HL-60 (cell line): Measurements from ENCODE around the gene KLF1.

Source experiments
- DNase-seq, 2 experiments: peaks; one replicate each; pipeline ENCODE4 v3.0.0-alpha.2; 2010 to 2020; ENCODE audit warnings: low read depth in 1 of 2, low spot score in 1 of 2
- H3K27ac ChIP-seq: fragments of 250-450 bp; sonication (Bioruptor Pico); replicated peaks from 2 replicates; pipeline ENCODE4 v1.5.1; 2020; ENCODE audit warnings: mild to moderate bottlenecking, moderate library complexity
- H3K27me3 ChIP-seq: fragments of 250-450 bp; sonication (Bioruptor Pico); 2 replicates; pipeline ENCODE4 v1.5.1; 2021; ENCODE audit warnings: mild to moderate bottlenecking, moderate library complexity; ENCODE audit not compliant: insufficient read depth, poor library complexity, severe bottlenecking
- H3K4me3 ChIP-seq: replicated peaks from 2 replicates; pipeline ENCODE4 v1.5.1; 2011; ENCODE audit warnings: mild to moderate bottlenecking, control low read depth, low read length; ENCODE audit not compliant: insufficient read depth
- GABPA ChIP-seq: IDR thresholded peaks from 2 replicates; pipeline ENCODE4 v1.6.1; 2012; ENCODE audit warnings: low read depth
- POLR2AphosphoS5 ChIP-seq: IDR thresholded peaks from 2 replicates; pipeline ENCODE4 v1.6.1; 2012; ENCODE audit warnings: low read depth
- SPI1 ChIP-seq: IDR thresholded peaks from 2 replicates; pipeline ENCODE4 v1.6.1; 2012; ENCODE audit warnings: low read depth, mild to moderate bottlenecking, borderline replicate concordance
- TF ChIP-seq, protein P1 (sequence below): IDR thresholded peaks from 2 replicates; pipeline ENCODE4 v1.6.1; 2012; ENCODE audit warnings: low read depth; ENCODE audit not compliant: insufficient replicate concordance
- TF ChIP-seq, protein P2 (sequence below): IDR thresholded peaks from one replicate; pipeline ENCODE4 v1.5.1; 2011; ENCODE audit warnings: low read length, control low read depth, inconsistent platforms; ENCODE audit not compliant: insufficient read depth

KLF1 gene

GRCh38 chr19:12873891-12874745 is 12.9 kb downstream of the KLF1 start:
- TF ChIP-seq POLR2AphosphoS5 (no peak), GABPA (no peak), SPI1 (no peak)
- TF ChIP-seq, protein P1, sequence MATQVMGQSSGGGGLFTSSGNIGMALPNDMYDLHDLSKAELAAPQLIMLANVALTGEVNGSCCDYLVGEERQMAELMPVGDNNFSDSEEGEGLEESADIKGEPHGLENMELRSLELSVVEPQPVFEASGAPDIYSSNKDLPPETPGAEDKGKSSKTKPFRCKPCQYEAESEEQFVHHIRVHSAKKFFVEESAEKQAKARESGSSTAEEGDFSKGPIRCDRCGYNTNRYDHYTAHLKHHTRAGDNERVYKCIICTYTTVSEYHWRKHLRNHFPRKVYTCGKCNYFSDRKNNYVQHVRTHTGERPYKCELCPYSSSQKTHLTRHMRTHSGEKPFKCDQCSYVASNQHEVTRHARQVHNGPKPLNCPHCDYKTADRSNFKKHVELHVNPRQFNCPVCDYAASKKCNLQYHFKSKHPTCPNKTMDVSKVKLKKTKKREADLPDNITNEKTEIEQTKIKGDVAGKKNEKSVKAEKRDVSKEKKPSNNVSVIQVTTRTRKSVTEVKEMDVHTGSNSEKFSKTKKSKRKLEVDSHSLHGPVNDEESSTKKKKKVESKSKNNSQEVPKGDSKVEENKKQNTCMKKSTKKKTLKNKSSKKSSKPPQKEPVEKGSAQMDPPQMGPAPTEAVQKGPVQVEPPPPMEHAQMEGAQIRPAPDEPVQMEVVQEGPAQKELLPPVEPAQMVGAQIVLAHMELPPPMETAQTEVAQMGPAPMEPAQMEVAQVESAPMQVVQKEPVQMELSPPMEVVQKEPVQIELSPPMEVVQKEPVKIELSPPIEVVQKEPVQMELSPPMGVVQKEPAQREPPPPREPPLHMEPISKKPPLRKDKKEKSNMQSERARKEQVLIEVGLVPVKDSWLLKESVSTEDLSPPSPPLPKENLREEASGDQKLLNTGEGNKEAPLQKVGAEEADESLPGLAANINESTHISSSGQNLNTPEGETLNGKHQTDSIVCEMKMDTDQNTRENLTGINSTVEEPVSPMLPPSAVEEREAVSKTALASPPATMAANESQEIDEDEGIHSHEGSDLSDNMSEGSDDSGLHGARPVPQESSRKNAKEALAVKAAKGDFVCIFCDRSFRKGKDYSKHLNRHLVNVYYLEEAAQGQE: no peak
- TF ChIP-seq, protein P2, sequence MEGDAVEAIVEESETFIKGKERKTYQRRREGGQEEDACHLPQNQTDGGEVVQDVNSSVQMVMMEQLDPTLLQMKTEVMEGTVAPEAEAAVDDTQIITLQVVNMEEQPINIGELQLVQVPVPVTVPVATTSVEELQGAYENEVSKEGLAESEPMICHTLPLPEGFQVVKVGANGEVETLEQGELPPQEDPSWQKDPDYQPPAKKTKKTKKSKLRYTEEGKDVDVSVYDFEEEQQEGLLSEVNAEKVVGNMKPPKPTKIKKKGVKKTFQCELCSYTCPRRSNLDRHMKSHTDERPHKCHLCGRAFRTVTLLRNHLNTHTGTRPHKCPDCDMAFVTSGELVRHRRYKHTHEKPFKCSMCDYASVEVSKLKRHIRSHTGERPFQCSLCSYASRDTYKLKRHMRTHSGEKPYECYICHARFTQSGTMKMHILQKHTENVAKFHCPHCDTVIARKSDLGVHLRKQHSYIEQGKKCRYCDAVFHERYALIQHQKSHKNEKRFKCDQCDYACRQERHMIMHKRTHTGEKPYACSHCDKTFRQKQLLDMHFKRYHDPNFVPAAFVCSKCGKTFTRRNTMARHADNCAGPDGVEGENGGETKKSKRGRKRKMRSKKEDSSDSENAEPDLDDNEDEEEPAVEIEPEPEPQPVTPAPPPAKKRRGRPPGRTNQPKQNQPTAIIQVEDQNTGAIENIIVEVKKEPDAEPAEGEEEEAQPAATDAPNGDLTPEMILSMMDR: no peak
- Histone ChIP-seq H3K27me3 (no peaks in the 10 kb centered on the region), H3K4me3 (no peak overlapping the region), H3K27ac (no peak overlapping the region)
- DNase-seq: no peak

- Histone ChIP-seq H3K27ac (no peak overlapping the region), H3K4me3 (no peak overlapping the region)
- peak in 1 of 2 experiments; percentile 8 for DNase-seq
Observed at GRCh38 chr19:12872941-12873890, 13.8 kb downstream of the KLF1 start.

GRCh38 chr19:12872255-12872654 is 14.7 kb downstream of the KLF1 start:
- H3K27me3 ChIP-seq: no peaks in the 10 kb centered on the region
- no peak overlapping the region for H3K4me3 ChIP-seq
- no peak for DNase-seq
- TF ChIP-seq, protein P2: no peak
- TF ChIP-seq POLR2AphosphoS5: no peak
- TF ChIP-seq GABPA: no peak
- TF ChIP-seq, protein P1: no peak
- TF ChIP-seq SPI1: no peak
- no peak overlapping the region for H3K27ac ChIP-seq

More at GRCh38 chr19:12872941-12873890, 13.8 kb downstream of the KLF1 start:
- no peaks in the 10 kb centered on the region for H3K27me3 ChIP-seq
- TF ChIP-seq SPI1: no peak
- TF ChIP-seq GABPA: no peak
- TF ChIP-seq POLR2AphosphoS5: no peak
- TF ChIP-seq, protein P2: no peak
- TF ChIP-seq, protein P1: no peak
